Bronchial epithelial cell (primary cell): Measurements from ENCODE around the gene KIAA1958. TPM values are rescaled to one million over a fixed set of nuclear protein-coding genes. Genes with fewer than 3 reads are reported as not detected.

Source experiments
- DNase-seq: peaks from one replicate; pipeline ENCODE4 v3.0.0-alpha.2; 2010; ENCODE audit warnings: low read depth
- FAIRE-seq: peaks from 2 replicates; lab custom pipeline; 2011; peaks lifted over from hg19 to GRCh38; lab: Jason Lieb, UNC
- H3K27me3 ChIP-seq: 2 replicates; pipeline ENCODE4 v1.5.1; 2011; ENCODE audit warnings: low read length; ENCODE audit not compliant: control insufficient read depth, insufficient read depth
- H3K36me3 ChIP-seq: 2 replicates; pipeline ENCODE4 v1.5.1; 2011; ENCODE audit warnings: low read length; ENCODE audit not compliant: control insufficient read depth, insufficient read depth
- H3K4me3 ChIP-seq: 2 replicates; pipeline ENCODE4 v1.5.1; 2011; ENCODE audit warnings: mild to moderate bottlenecking, low read depth, low read length, control low read depth
- total RNA-seq: library from RNA; depleted of rRNA; stranded (reverse); fragments of >200 nt; gene quantifications from 2 replicates; pipeline ENCODE4 v1.2.1, GENCODE V29; 2014
- TF ChIP-seq, protein P1 (sequence below): IDR thresholded peaks from 2 replicates; pipeline ENCODE4 v1.5.1; 2011; ENCODE audit warnings: mild to moderate bottlenecking, moderate library complexity, low read length, control low read depth, inconsistent platforms; ENCODE audit not compliant: insufficient read depth, severe bottlenecking

The KIAA1958 gene
- total RNA-seq, 1 donor from 2014 or later = 1.8 TPM

DNA sequence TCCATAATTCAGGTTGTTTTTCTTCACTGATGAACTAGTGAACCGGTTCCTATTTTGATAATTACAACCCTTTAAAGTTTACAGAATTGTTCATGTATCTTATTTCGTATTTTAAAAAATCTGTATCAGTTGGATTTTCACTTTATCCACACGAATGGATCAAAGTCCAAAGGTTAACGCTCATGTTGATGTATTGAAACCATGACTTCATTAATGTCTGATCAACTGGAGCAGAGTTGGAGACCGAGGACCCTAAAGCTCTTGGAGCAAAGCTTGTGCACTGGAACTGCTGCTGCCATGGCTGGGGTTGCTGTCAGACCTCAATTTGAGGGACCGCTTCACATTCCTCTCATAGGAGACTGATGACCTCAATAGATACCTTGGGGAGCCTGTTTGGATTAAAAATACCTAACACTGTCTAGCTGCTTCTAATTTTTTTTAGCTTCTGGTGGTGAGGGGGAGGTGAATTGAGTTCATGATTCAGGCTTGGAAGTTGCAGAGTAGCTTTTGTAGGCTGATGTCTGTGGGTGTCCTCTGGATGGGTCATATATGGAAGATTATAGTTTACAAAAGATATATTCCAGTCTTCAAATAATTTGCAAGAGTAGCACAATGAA lies 45.1 kb downstream of the KIAA1958 start:
- H3K27me3 ChIP-seq = no peaks in the 10 kb centered on the region

DNA sequence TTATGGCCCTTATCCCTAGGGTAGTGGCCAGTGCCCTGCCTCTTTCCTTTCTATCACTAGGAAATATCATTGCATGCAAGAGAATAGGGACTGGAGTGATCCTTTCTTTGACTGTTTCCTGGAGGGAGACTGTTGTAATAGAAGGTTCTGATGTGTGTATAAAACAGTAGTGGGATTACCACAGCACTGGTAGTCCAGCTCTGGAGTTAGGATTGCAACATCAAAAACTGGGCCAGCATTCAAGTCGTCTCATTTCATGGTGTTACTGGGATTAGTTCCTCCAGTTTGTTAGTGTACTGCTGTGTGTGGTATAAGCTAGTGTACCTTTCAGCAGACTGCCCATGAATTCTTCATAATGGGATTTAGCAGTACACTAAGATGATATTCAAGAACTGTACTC lies 45.8 kb downstream of the KIAA1958 start:
- FAIRE-seq = no peak
- Histone ChIP-seq H3K4me3 (no peak overlapping the region), H3K27me3 (no peaks in the 10 kb centered on the region), H3K36me3 (no peaks in the 10 kb centered on the region)
- peak; percentile 16 for DNase-seq
- TF ChIP-seq, protein P1, sequence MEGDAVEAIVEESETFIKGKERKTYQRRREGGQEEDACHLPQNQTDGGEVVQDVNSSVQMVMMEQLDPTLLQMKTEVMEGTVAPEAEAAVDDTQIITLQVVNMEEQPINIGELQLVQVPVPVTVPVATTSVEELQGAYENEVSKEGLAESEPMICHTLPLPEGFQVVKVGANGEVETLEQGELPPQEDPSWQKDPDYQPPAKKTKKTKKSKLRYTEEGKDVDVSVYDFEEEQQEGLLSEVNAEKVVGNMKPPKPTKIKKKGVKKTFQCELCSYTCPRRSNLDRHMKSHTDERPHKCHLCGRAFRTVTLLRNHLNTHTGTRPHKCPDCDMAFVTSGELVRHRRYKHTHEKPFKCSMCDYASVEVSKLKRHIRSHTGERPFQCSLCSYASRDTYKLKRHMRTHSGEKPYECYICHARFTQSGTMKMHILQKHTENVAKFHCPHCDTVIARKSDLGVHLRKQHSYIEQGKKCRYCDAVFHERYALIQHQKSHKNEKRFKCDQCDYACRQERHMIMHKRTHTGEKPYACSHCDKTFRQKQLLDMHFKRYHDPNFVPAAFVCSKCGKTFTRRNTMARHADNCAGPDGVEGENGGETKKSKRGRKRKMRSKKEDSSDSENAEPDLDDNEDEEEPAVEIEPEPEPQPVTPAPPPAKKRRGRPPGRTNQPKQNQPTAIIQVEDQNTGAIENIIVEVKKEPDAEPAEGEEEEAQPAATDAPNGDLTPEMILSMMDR = no peak

More for the DNA sequence above, 45.1 kb downstream of the KIAA1958 start:
- TF ChIP-seq, protein P1 = no peak
- Histone ChIP-seq H3K4me3 (no peak overlapping the region), H3K36me3 (no peaks in the 10 kb centered on the region)
- FAIRE-seq = no peak
- no peak for DNase-seq

DNA sequence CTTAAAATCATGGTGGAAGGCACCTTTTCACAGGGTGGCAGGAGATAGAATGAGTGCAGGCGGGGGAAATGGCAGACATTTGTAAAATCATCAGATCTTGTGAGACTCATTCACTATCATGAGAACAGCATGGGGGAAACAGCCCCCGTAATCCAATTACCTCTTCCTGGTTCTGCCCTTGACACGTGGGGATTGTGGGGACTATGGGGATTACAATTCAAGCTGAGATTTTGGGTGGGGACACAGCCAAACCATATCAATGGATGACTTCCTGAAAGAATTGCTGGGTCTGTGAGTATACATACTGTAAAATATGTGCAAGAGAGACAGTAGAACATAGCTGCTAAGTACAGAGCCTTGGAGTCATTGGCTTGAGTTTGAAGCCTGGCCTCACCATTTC lies 47.0 kb downstream of the KIAA1958 start:
- Histone ChIP-seq H3K4me3 (no peak overlapping the region), H3K36me3 (no peaks in the 10 kb centered on the region), H3K27me3 (no peaks in the 10 kb centered on the region)
- no peak for FAIRE-seq
- TF ChIP-seq, protein P1 = no peak
- DNase-seq = no peak

DNA sequence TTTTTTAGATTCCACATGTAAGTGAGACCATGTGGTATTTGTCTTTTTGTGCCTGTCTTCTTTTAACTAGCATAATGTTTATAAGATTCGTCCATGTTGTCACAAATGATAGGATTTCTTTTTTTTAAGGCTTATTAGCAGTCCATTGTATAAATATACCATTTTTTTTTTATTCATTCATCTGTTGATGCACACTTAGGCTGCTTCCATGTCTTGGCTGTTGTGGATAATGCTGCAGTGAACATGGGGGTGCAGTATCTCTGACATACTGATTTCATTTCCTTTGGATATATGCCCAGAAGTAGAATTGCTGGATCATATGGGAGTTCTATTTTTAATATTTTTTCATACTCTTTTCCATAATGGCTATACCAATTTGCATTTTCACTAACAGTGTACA lies 48.7 kb downstream of the KIAA1958 start:
- TF ChIP-seq, protein P1 = no peak
- Histone ChIP-seq H3K4me3 (no peak overlapping the region), H3K27me3 (no peaks in the 10 kb centered on the region), H3K36me3 (no peaks in the 10 kb centered on the region)
- FAIRE-seq = no peak
- DNase-seq = no peak

DNA sequence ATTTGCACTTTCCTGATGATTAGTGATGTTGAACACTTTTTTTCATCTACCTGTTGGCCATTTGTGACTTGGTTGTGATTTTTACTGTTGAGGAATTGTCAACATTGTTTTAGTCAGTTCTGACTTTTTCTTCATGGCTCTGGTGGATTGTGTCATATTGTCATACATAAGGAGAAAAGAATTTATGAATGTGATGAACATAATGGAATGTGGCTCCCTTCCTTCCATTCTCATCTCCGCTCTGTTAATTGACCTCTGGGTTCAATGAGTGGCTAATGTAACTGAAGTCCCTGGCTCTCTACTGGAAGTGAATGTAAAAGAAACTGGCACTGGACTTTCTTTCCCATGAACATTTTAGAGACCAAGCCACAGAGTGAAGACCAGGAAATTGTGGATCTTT lies 49.2 kb downstream of the KIAA1958 start:
- H3K27me3 ChIP-seq = no peaks in the 10 kb centered on the region
- DNase-seq (no peak), FAIRE-seq (no peak)
- no peak overlapping the region for H3K4me3 ChIP-seq
- TF ChIP-seq, protein P1 = no peak
- H3K36me3 ChIP-seq = no peaks in the 10 kb centered on the region

DNA sequence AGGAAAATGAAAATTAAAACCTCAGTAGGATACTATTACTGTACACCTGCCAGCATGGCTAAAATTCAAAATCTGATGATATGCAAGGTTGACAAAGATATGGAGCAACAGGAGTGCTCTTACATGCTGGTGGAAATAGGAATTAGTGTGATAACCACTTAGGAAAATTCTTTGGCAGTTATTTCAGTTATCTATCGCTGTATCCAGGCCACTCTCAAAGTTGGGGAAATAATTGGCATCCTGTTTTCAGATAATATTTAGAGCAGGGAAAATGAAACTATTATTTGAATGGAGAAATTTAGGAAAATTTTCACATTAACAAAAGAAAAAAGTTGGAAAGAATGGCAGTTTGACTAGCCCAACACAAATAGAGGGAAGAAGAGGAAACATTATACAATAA lies 50.9 kb downstream of the KIAA1958 start:
- FAIRE-seq (no peak), DNase-seq (no peak)
- H3K36me3 ChIP-seq = no peaks in the 10 kb centered on the region
- TF ChIP-seq, protein P1 = no peak
- no peaks in the 10 kb centered on the region for H3K27me3 ChIP-seq
- no peak overlapping the region for H3K4me3 ChIP-seq
